Right lobe of liver (tissue), 6 donors: ENCODE measurements around the gene NFIA. TPM values are rescaled to one million over a fixed set of nuclear protein-coding genes. Genes with fewer than 3 reads are reported as not detected.

ENCODE experiments used
- ATAC-seq, 4 donors: fragments of 200-7000 bp; cut with Tn5 transposase; one replicate each; pipeline ENCODE4 v1.9.1; 2020; ENCODE audit warnings: mild to moderate bottlenecking in 4 of 4, moderate library complexity in 4 of 4
- DNase-seq, 3 donors: peaks; one replicate each; pipeline ENCODE4 v3.0.0-alpha.2; 2020
- H3K27ac ChIP-seq, 3 donors: fragments of 200-600 bp; one replicate each; pipeline ENCODE4 v1.8.0; 2022
- H3K27me3 ChIP-seq, 2 donors: fragments of 200-600 bp; one replicate each; pipeline ENCODE4 v1.8.0; 2022
- H3K36me3 ChIP-seq, 4 donors: fragments of 200-600 bp; sonication (generic) in 1 of 4; one replicate each; pipeline versions ENCODE4 v1.5.1 to v1.8.0; 2017 to 2022; ENCODE audit warnings: control low read depth in 1 of 4
- H3K4me1 ChIP-seq, 4 donors: fragments of 200-600 bp; sonication (generic) in 1 of 4; one replicate each; pipeline versions ENCODE4 v1.5.1 to v1.8.0; 2017 to 2022; ENCODE audit warnings: control low read depth in 1 of 4
- H3K4me3 ChIP-seq, 3 donors: fragments of 200-600 bp; one replicate each; pipeline ENCODE4 v1.8.0; 2022
- H3K9me3 ChIP-seq, 4 donors: fragments of 200-600 bp; sonication (generic) in 1 of 4; one replicate each; pipeline versions ENCODE4 v1.5.1 to v1.8.0; 2017 to 2022; ENCODE audit warnings: control low read depth in 1 of 4
- POLR2A ChIP-seq: fragments of 450-650 bp; IDR thresholded peaks from one replicate; pipeline ENCODE4 v1.6.1; 2017; ENCODE audit warnings: antibody characterized with exemption, mild to moderate bottlenecking
- WGBS: methylation state at CpG from one replicate; pipeline ENCODE4 v1.1.6; 2018; ENCODE audit warnings: low coverage, low lambda C conversion rate; ENCODE audit not compliant: insufficient coverage; ENCODE audit errors: missing lambda C conversion rate; 5-methylcytosine and 5-hydroxymethylcytosine counted together
- intact Hi-C, 2 donors: fragments of 100-400 bp; cut with DNase I; formaldehyde crosslinking; loops; one replicate each; pipeline versions ENCODE4 v1.11.2 to v1.14.1; 2022
- total RNA-seq, 6 experiments: library from RNA; depleted of rRNA in 2 of 6; stranded (reverse); fragments of >200 nt in 2 of 6; fragmentation: NEBNext Ultra II Directional in 3 of 6; extraction: Animal tissue kit (Norgen Biotek cat#: 25700) in 3 of 6; gene quantifications; one replicate each; pipeline versions ENCODE4 v1.1.0 to v1.2.4, GENCODE V29; 2016 to 2023
- TF ChIP-seq, protein P1 (sequence below), 4 donors: fragments of 200-600 bp in 3 of 4; fragments of 450-650 bp in 1 of 4; IDR thresholded peaks; one replicate each; pipeline versions ENCODE4 v1.5.1 to v1.8.0; 2016 to 2022; ENCODE audit warnings: antibody characterized with exemption in 4 of 4, mild to moderate bottlenecking in 2 of 4
- donor health status: DM: no; HTN: yes; CAD: no.
- donor health status: DM: no; HTN: no; CAD: no.
- donor health status: DM: no; HTN: no; CAD: no.
- donor health status: DM: no; HTN: yes; CAD: no.
- donor health status: DM: no; HTN: yes; CAD: no.

NFIA gene
- total RNA-seq, 6 experiments from 2014 or later, result 36.7 to 97.2 (median 57.9) TPM

DNA sequence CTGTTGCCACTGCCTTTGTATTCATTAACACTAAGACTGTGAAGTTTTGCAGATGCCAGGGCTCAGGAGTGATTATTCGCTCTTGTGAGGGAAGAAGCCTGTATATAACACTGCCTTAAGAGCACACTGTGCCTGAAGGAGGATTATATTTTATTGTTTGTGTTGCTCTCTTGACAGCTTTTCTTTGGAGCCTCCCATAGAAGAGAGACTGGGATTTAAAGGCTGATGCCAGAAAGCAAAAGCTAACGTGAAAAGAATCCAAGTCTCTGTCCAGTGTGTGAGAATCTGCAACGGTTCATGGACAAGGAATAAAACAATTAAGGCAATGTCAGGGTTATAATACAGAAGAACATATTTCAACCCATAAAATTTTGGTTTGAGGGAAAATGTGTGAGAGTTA is 316.8 kb downstream of the NFIA start:
- H3K4me3 ChIP-seq, result no peak overlapping the region
- H3K9me3 ChIP-seq, result no peaks in the 10 kb centered on the region
- intact Hi-C loops, result no loop called here
- WGBS, result 77% methylated on average over 3 of the region's 3 CpGs
- TF ChIP-seq POLR2A, result no peak
- TF ChIP-seq, protein P1, sequence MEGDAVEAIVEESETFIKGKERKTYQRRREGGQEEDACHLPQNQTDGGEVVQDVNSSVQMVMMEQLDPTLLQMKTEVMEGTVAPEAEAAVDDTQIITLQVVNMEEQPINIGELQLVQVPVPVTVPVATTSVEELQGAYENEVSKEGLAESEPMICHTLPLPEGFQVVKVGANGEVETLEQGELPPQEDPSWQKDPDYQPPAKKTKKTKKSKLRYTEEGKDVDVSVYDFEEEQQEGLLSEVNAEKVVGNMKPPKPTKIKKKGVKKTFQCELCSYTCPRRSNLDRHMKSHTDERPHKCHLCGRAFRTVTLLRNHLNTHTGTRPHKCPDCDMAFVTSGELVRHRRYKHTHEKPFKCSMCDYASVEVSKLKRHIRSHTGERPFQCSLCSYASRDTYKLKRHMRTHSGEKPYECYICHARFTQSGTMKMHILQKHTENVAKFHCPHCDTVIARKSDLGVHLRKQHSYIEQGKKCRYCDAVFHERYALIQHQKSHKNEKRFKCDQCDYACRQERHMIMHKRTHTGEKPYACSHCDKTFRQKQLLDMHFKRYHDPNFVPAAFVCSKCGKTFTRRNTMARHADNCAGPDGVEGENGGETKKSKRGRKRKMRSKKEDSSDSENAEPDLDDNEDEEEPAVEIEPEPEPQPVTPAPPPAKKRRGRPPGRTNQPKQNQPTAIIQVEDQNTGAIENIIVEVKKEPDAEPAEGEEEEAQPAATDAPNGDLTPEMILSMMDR (IDR thresholded peaks at IDR 0.05), result no peak
- H3K27ac ChIP-seq, result no peak overlapping the region
- H3K27me3 ChIP-seq, result no peaks in the 10 kb centered on the region
- peaks cover 0 to 8% (median 0%) of the 10 kb centered on the region in 4 donors for H3K36me3 ChIP-seq
- DNase-seq (no peak), ATAC-seq (no peak)
- no peaks in the 10 kb centered on the region for H3K4me1 ChIP-seq

DNA sequence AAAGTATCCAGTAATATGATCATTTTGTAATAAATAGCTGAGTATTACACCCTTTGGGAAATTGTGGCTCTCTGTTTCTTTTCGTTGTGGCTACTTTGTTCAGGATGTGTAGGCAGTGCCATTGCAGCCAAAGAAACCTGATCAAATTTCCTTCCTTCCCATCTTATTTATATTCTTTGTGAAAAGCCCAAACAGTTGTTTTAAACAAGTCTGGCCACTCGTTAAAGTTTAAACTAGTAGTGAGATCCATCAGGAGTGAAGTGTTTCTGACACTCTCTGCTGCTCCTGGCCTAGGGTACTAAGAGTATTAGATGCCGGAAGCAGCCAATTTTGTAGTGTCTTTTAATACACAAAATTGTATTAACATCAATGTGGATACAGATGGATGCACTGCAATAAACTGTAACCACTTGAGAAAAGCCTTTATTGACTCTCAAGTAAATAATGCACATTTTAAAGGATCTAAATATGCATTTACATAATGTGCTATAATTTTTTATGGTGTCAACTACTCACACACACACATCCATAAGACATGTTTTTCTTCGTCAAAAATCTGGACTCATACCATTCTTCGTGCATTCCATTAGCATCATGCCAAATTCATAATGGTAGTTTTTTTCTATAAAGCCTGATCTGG is 317.9 kb downstream of the NFIA start:
- WGBS, result 78% methylated on average over 5 of the region's 5 CpGs
- no peaks in the 10 kb centered on the region for H3K9me3 ChIP-seq
- no peak for TF ChIP-seq POLR2A
- TF ChIP-seq, protein P1 (IDR thresholded peaks at IDR 0.05), result no peak
- H3K27me3 ChIP-seq, result no peaks in the 10 kb centered on the region
- H3K36me3 ChIP-seq, result peaks cover 0 to 13% (median 0%) of the 10 kb centered on the region in 4 donors
- no peaks in the 10 kb centered on the region for H3K4me1 ChIP-seq
- ATAC-seq (no peak), DNase-seq (no peak)
- no peak overlapping the region for H3K4me3 ChIP-seq
- no peak overlapping the region for H3K27ac ChIP-seq
- intact Hi-C loops, result no loop called here

DNA sequence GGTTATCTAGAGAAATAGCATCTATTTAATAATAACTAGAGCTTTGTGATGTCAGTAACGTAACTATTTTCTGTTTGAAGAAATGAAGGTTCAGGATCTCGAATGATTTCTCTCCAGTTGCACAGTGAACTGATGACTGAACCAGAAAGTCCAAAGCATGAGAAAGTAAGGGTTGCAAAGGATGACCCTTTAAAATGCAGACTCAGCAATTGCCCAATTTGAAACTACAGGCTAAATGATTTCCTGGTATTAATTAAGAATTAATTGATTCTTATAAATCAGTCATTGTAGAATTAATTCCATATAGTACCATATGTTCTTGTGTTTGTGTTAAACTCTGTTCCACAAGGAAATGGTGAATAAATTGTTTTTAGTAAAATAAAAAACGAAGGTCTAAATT is 318.6 kb downstream of the NFIA start:
- no peak overlapping the region for H3K27ac ChIP-seq
- H3K4me1 ChIP-seq, result no peaks in the 10 kb centered on the region
- DNase-seq (no peak), ATAC-seq (no peak)
- intact Hi-C loops, result no loop called here
- no peak overlapping the region for H3K4me3 ChIP-seq
- H3K9me3 ChIP-seq, result no peaks in the 10 kb centered on the region
- H3K27me3 ChIP-seq, result no peaks in the 10 kb centered on the region
- TF ChIP-seq POLR2A, result no peak
- TF ChIP-seq, protein P1 (IDR thresholded peaks at IDR 0.05), result no peak
- 66% methylated on average over 3 of the region's 3 CpGs for WGBS
- H3K36me3 ChIP-seq, result peaks cover 0 to 18% (median 0%) of the 10 kb centered on the region in 4 donors

DNA sequence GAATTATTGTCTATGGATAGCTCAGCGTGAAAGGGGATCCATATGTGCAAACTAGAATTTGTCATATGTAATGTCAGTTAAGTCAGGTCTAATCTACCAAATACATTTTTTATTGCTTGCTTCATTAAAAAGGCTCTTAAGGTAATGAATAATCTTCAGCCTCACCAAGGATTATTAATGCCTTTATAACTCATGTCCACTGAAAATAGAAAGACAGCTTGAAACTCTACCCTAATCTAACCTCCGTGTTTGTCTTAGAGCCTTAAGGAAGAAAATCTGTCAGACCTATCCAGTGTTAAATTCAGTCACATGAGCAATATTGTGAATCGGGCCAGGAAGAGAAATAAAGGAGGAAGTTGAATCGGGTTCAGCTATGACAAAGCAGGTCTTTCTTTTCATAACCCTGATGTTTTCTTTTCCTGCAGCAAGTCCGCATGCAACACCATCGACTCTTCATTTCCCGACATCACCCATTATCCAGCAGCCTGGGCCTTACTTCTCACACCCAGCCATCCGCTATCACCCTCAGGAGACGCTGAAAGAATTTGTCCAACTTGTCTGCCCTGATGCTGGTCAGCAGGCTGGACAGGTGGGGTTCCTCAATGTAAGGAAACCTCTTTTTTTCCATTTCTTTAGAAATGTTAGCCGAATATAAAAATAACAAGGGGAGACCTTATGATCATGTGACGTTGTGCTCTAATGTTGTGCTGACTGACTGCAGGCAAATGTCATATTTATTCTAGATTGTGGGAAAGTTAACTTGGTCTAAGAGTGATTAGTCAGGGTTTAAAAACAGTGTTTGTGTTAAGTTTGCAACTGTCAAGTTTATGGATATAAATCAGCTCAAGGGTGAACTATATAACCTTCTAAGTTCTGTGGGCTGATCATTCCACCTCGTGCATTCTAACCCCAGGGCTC is 321.6 kb downstream of the NFIA start:
- intact Hi-C loops, result no loop called here
- peaks cover 0 to 40% (median 11%) of the 10 kb centered on the region in 4 donors for H3K36me3 ChIP-seq
- no peaks in the 10 kb centered on the region for H3K9me3 ChIP-seq
- no peak overlapping the region for H3K27ac ChIP-seq
- no peaks in the 10 kb centered on the region for H3K4me1 ChIP-seq
- H3K4me3 ChIP-seq, result no peak overlapping the region
- 51% methylated on average over 11 of the region's 12 CpGs for WGBS
- TF ChIP-seq POLR2A, result no peak
- TF ChIP-seq, protein P1 (IDR thresholded peaks at IDR 0.05), result no peak
- ATAC-seq, result peak; percentile 47 to 62 (median 56)
- H3K27me3 ChIP-seq, result no peaks in the 10 kb centered on the region
- DNase-seq, result no peak
